NCI-H2171 treated with DMSO at 0.1 percent for 48 hours (cell line): ENCODE results near the gene BMPR1B.
A peak's percentile ranks its signal among the peaks of the same experiment; 100 is the strongest.
"Not testable (repeated sequence)": the region's sequence is repeated elsewhere in the genome, so short reads cannot be mapped to it uniquely, and the experiment has no call there.

ENCODE experiments used
- DNase-seq: peaks from one replicate; lab custom pipeline; 2025; lab: John Stamatoyannopoulos, UW

The BMPR1B gene

DNA sequence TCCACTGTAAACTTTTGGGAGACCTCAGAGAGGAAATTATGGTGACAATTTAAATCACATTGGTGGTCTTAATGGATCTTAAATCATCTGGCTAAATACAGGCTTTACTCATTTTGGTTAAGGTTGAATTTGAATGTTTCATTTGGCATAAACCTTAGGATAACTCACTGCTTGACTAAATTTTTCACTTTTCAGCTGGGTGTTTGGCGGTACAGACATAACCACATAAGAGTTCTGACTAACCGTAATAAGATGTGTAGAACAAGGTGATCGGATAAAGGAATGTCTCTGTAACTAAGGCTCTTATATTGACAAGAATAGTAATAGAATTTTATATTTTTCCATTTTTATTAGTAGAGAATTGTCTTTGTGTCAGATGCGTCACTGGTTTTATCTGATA is 281.0 kb downstream of the BMPR1B start:
- no peak for DNase-seq

DNA sequence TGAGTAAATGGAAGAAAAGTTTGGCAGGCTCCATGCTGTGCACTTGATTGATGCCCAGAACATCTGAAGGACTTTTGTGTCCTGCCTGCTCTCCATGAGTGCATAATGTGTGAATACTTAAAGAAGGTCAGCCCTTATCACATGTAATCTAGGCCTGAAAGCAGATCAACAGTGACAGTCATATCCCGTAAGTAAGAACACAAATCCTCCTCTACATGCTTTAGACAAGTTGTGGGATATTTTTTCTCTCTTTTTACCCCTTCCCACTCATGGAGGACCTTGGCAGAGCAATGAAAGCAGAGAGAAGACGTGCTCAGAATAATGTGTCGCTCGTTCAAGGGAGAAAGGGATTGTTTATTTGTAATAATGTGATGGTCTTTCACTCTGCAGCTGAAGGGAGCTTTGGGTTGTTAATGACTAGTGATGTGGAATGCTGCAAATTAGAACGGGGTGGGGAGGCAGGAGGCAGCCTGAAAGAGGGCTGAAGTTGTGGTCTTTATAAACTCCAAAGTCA is 286.6 kb downstream of the BMPR1B start:
- no peak for DNase-seq

DNA sequence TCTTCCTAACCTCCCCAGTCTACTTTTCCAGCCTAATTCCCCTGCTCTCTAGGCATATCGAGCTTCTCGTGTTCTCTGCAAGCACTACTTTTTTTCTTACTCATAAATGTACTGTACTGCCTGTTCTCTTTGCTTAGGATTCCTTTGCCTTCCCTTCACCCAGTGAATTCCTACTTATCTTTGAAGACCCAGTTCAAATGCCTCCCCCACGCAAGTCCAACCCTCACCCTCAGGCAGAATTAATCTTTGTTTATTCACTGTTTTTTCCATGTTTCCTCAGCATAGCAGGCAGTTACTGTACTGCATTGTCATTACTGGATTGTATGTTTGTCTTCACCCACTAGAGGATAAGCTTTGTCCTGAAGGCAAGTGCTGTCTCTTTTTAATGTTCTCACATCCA is 287.7 kb downstream of the BMPR1B start:
- DNase-seq = no peak

- no peak for DNase-seq
Observed at GRCh38 chr4:95048296-95048695, 290.5 kb downstream of the BMPR1B start.

DNA sequence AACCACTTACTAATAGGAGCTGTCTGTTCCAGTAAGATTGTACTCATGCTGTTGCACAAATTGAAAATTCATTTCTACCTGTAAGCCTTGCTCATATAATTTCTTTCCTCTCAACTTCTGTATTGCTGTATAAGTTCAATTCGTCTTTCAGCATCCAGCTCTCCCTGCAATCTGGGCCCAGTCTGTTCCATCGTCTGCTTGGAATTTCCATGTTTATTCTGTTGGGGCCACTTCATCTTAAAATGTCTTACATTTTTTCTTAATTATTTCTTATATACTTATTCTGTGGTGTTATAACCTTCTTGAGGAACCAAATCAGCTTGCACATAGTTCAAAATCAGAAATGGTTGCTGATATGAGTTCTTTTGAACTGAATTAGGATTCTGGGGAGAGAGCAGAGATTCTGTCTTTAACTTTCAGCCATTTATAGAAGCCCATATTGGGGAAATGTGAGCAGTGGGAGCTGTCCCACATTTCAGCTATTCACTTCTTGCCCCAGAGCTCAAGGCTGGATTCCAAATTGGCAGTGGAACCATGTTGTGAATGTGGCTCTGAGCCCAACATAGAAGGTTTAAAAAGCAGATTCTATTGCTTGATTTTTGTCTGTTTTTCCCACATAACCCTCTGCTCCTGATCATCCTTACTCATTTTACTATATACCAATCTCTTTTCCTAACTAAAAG is 291.9 kb downstream of the BMPR1B start:
- DNase-seq = no peak

GRCh38 chr4:95050980-95051701 is 293.4 kb downstream of the BMPR1B start:
- DNase-seq = no peak

DNA sequence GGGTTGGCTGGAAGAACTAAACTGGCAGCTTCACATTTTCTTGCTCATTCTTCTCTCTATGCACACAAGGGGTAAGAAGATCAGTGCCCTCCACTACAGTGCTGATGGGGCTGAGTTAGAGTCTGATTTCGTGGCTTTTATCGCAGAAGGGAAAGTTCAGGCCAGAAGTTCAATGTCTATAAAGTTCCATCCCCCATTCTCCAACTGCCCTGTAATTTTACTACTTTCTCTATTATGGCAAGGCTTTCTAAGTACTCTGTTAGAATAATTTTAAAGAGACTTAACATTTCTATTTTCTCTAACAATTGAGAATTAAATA is 293.9 kb downstream of the BMPR1B start:
- DNase-seq = no peak

DNA sequence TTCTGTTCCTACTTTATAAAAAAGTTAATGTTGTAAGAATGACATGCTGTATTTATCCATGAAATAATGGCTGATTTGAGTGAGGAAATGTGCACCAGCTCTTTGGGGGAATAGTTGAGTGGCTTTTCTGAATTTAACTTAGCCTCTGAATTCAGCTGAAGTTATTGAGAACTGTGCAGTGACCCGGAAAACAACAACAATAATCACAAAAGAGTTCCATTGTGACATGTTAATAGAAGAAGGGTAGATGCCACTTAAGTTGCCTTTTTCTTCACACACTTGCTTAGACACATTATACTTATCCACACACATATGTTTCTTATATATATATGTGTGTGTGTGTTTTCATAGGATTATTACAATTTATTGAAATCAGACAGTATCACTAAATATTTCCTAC is 301.2 kb downstream of the BMPR1B start:
- no peak for DNase-seq

DNA sequence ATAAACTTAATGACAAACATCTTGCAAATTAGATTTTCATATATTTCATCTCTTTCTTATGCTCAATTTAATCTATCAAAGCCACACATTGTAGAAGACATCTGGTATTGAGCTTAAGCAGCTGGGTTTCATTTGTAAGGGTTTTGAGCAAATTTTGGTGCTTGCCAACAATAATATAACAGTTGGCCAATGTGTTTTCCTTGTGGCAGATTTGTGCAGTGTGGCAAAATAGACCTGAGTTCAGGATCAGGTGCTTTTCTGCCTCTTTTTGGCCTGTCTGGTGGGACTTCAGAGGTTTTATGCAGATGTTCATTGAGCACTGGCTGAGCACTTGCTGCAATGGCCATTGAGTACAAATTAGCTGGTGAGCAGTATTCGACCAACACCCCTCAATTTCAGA is 301.9 kb downstream of the BMPR1B start:
- DNase-seq = peak; percentile 48

DNA sequence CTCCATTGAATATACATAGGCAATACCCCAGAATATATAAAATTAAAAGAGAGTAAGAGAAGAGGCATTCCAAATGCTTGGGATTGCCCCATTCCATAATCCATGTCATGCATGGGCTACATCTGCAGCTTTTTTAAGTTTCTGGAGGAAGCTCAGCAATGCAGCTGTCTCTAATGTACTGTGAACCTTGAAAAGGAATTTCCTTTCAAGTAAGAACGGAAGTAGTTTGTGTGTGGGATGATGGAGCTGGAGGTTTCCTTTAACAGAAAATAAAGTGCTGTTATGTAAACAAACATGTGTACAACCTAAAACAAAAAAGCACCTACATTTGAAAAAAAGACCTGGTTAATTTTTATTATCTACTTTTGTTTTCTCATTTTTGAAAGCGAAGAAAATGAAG is 303.5 kb downstream of the BMPR1B start:
- no peak for DNase-seq

DNA sequence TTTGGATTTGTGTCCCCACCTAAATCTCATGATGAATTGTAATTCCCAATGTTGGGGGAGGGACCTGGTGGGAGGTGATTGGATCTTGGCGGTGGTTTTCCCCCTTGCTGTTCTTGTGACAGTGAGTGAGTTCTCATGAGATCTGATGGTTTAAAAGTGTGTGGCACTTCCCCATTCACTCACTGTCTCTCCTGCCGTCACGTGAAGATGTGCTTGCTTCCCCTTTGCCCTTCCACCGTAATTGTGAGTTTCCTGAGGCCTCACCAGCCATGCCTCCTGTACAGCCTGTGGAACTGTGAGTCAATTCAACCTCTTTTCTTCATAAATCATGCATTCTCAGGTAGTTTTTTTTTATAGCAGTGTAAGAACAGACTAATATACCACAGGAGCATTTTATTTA is 304.0 kb downstream of the BMPR1B start:
- not testable (repeated sequence) for DNase-seq

GRCh38 chr4:95066050-95066449 is 308.3 kb downstream of the BMPR1B start:
- DNase-seq = peak; percentile 15

GRCh38 chr4:95068401-95068800 is 310.6 kb downstream of the BMPR1B start:
- DNase-seq = no peak

GRCh38 chr4:95068818-95069478 is 311.2 kb downstream of the BMPR1B start:
- no peak for DNase-seq

DNA sequence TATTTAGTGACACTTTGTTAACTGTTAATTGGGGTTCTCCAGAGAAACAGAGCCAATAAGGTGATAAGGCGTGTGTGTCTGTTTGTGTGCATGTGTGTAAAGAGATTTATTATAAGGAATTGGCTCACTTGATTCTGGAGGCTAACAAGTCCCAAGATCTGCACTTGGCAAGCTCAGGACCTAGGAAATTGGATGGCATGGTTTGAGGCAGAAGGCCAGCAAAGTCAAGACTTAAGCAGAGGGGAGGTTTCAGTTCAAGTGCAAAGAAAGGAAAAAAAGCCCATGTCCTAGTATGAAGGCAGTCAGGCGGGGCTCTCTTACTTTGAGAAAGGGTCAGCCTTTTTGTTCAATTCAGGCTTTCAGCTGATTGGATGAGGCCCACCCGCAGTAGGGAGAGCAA is 314.1 kb downstream of the BMPR1B start:
- DNase-seq = no peak

DNA sequence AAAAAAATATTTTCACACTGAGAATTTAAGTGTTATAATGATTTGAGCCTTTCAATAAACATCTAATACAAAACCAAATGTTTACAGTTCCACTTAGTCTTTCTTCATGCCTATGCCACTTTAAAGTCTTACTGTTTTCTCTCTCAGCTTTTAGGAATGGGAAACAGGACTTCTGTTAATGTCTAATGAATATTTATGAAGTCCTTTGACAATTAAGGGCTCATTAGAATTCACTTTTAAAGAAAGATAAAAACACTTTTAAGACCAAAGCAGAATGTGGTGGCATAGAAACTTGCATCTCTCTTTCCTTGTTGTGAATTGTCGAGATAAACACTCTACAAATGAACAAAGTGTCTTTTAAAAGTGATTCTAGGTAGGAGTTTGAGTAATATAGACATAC is 315.9 kb downstream of the BMPR1B start:
- no peak for DNase-seq

DNA sequence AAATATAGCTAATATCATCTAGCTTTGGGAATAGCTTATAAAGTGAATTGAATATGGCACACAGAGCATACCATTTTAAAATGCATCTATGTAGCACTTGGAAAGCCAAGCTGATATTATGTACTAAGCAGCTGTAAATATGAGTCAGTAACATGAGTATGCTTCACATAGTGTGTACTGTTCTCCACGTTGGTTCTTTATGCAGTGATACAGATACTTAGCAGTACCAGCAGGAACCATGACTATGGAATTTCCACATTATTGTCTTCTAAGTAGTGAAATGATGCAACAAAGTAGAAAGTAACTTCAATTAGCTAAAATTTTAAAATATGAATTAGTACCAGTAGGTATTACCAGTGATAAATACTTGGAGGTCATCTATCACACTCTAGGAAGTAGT is 320.1 kb downstream of the BMPR1B start:
- no peak for DNase-seq

- DNase-seq = no peak
Observed at GRCh38 chr4:95080969-95081368, 323.2 kb downstream of the BMPR1B start.

- no peak for DNase-seq
Observed at GRCh38 chr4:95084584-95084983, 326.8 kb downstream of the BMPR1B start.

DNA sequence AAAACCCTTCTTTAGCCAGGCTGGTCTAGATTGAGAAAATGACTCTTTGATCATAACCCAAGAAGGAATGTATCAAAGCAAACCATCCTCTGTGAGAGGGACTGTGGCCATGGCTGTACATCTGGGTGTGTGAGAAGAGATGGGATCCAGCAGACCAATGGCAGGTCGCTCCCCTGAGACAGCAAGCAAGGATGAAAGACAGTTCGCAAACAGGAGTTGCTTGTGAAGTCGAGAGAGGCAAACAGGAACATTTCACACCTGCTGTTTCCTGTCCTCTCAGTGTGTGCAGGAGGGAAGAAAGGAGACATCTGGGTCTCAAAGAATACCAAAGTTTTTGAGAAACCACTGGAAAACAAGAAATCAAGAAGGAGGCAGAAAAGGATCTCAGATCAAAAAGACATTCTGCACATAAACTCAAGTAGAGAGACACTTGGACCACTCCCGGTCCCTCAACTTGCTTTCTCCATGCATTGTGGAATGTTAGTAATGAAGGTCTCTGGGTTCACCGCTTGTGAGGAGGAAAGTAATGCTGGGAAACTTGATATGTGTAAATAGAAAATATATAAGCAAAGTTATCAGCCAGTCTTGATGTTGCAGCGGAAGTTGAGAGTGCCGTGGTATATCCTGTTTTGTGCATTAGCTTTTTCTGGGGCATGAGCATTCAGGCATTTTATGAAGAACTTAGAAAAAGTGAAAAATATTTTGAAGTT is 327.5 kb downstream of the BMPR1B start:
- no peak for DNase-seq

- DNase-seq = no peak
Observed at GRCh38 chr4:95086551-95086950, 328.8 kb downstream of the BMPR1B start.

DNA sequence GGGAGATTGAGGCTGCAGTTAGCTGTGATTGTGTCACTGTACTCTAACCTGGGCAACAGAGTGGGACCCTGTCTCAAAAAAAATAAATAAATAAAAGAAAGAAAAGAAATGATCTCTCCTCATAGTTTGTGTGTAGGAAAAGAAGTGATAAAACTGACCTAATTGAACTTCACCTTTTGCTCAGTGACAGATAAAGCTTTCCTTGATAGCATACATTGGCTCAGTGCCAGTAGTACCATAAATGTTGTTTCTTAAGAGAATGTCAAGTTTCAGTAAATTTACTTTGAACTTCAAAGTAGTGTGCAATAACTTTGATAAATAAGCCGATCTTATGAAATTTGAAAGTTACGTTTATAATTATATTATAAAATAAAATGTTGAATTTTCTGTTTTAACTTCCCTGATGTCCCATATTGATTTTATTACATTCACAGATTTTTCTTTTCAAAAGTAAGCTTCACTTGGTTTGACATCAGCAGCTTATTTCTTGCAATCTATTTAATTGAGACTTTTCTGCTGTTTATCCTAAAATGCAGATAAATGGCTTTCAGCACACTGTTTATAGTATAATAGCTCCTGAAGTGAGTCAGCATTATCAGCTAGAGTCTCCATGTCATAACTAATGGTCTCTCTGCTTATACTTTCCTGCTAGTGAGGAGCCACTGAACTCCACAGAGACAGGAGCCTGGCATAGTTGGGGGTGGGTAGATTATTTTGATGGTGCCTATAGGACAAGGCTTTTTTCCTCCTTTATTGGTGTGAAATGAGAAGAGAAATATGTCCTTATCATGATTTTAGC is 330.1 kb downstream of the BMPR1B start:
- DNase-seq = no peak
